Measurements from ENCODE around the gene DHX30. TPM values are rescaled to one million over a fixed set of nuclear protein-coding genes. Genes with fewer than 3 reads are reported as not detected.

Gene DHX30
- total and polyA plus RNA-seq, 2 of the 8 experiments (the other 6 are each of a cell fraction or from before 2014, with no cell fraction given), result 82.4 to 97.9 TPM

GRCh38 chr3:47884603-47885002, 81.7 kb downstream of the DHX30 start:
- Histone ChIP-seq H3K36me3 (ENCODE audit: control insufficient read depth in 2 of 4, insufficient read depth in 4 of 4, low read length in 3 of 4) (peaks cover 0 to 3% (median 1%) of the 10 kb centered on the region in 4 experiments; a peak in 3 of 8 replicates), H3K56ac (replicated peaks; ENCODE audit: insufficient read length, low read depth, low read length) (no peak overlapping the region), H3K4me3 (ENCODE audit: extremely low read depth in 1 of 4, insufficient read depth in 2 of 4, low read depth in 3 of 4, low read length in 4 of 4) (no peak overlapping the region), H2BK12ac (ENCODE audit: low read depth, low read length) (no peak overlapping the region), H3K9ac (replicated peaks in 1 of 4; ENCODE audit: extremely low read depth in 1 of 4, low read depth in 3 of 4, low read length in 3 of 4) (no peak overlapping the region), H2AK5ac (ENCODE audit: low read depth, low read length) (no peak overlapping the region), H3K4me2 (ENCODE audit: insufficient read depth in 1 of 2, low read depth in 2 of 2, low read length in 2 of 2) (no peak overlapping the region), H3K9me3 (ENCODE audit: insufficient read depth in 2 of 2, low read depth in 1 of 2, low read length in 1 of 2) (no peaks in the 10 kb centered on the region; a peak in 1 of 4 replicates), H3K14ac (ENCODE audit: insufficient read length) (no peak overlapping the region), H3K27me3 (replicated peaks in 1 of 4; ENCODE audit: control insufficient read depth in 3 of 4, extremely low read depth in 1 of 4, insufficient read depth in 3 of 4, low read length in 3 of 4) (no peaks in the 10 kb centered on the region), H4K8ac (ENCODE audit: extremely low read depth, insufficient read depth, low read length) (no peak overlapping the region), H3K27ac (ENCODE audit: low read depth, low read length) (no peak overlapping the region), H3K18ac (ENCODE audit: extremely low read depth, low read length) (no peak overlapping the region), H3K79me2 (ENCODE audit: control insufficient read depth in 1 of 2, insufficient read depth in 2 of 2, low read length in 2 of 2) (peaks cover 0 to 5% of the 10 kb centered on the region in 2 experiments; a peak in 1 of 4 replicates), H3K4ac (replicated peaks; ENCODE audit: insufficient read length, low read depth, low read length) (no peak overlapping the region), H4K20me1 (replicated peaks in 1 of 2; ENCODE audit: control insufficient read depth in 1 of 2, insufficient read depth in 2 of 2, low read length in 2 of 2) (no peaks in the 10 kb centered on the region), H2BK120ac (replicated peaks; ENCODE audit: low read depth, low read length) (no peak overlapping the region), H4K91ac (replicated peaks; ENCODE audit: insufficient read length, low read length) (no peak overlapping the region), H2AFZ (ENCODE audit: low read length) (no peak overlapping the region), H3K23me2 (ENCODE audit: low read depth, low read length) (no peaks in the 10 kb centered on the region), H2BK20ac (ENCODE audit: low read length) (no peak overlapping the region), H4K5ac (ENCODE audit: insufficient read length, low read depth, low read length) (no peak overlapping the region), H2BK15ac (ENCODE audit: low read length) (no peak overlapping the region), H3K4me1 (replicated peaks in 1 of 4; ENCODE audit: control insufficient read depth in 3 of 4, insufficient read depth in 4 of 4, low read length in 3 of 4) (peaks cover 0 to 5% (median 0%) of the 10 kb centered on the region in 4 experiments; a peak in 1 of 7 replicates), H3K23ac (ENCODE audit: insufficient read length) (no peak overlapping the region), H2BK5ac (ENCODE audit: low read depth, low read length) (no peak overlapping the region), H3K79me1 (ENCODE audit: low read depth, low read length) (no peaks in the 10 kb centered on the region)
- no peak for FAIRE-seq
- no peak for DNase-seq (ENCODE audit: low read depth in 1 of 2, low spot score in 2 of 2)
- ChIA-PET CTCF (ENCODE audit: partially characterized antibody) (interaction anchor here (1.3 kb wide), 1 partner anchor 267 kb away, joined by 6 read pairs; no protein-coding TSS in a partner anchor), POLR2A (ENCODE audit: partially characterized antibody) (no interaction called here)
- 87% methylated on average over 3 of the region's 3 CpGs; no CpG with 5 or more reads in 1 of the 2 experiments for WGBS, 2 experiments (ENCODE audit: extremely low coverage in 1 of 2, insufficient coverage in 1 of 2, insufficient read length in 1 of 2, insufficient replicate concordance in 2 of 2, low coverage in 1 of 2, low lambda C conversion rate in 2 of 2, missing lambda C conversion rate in 1 of 2)
- no peak for TF ChIP-seq POLR2A (IDR thresholded peaks at IDR 0.05; ENCODE audit: control extremely low read depth in 1 of 2, low read depth in 2 of 2, low read length in 2 of 2)
- TF ChIP-seq EGR1 (IDR thresholded peaks at IDR 0.05; ENCODE audit: borderline replicate concordance, low read depth, low read length), result no peak
- no peak for TF ChIP-seq SRF (IDR thresholded peaks at IDR 0.05; ENCODE audit: low read depth, low read length)
- no peak for TF ChIP-seq RNF2 (IDR thresholded peaks at IDR 0.05; ENCODE audit: borderline replicate concordance, low read depth, low read length, missing control alignments, poor library complexity, severe bottlenecking)
- TF ChIP-seq MAFK (IDR thresholded peaks at IDR 0.05; ENCODE audit: low read depth, low read length), result no peak
- no peak for TF ChIP-seq NANOG (IDR thresholded peaks at IDR 0.05; ENCODE audit: insufficient read depth, low read depth, low read length, poor library complexity, severe bottlenecking)
- no peak for TF ChIP-seq CTBP2 (IDR thresholded peaks at IDR 0.05; ENCODE audit: borderline replicate concordance, insufficient read depth, insufficient read length, low read length)
- no peak for TF ChIP-seq YY1 (IDR thresholded peaks at IDR 0.05; ENCODE audit: low read depth, low read length)
- TF ChIP-seq NRF1 (IDR thresholded peaks at IDR 0.05; ENCODE audit: low read depth, low read length), result no peak
